Activated T-helper 1 cell treated with anti-CD3 and anti-CD28 coated beads, Interleukin-12 subunit alpha, Interleukin-12 subunit beta, Interleukin-2, Interleukin-4 antibody, amounts not matched to agents 30 ng/mL and 10 ng/mL and 1 ng/mL, durations not matched to agents 14 hours and 24 hours and 36 hours (primary cell): ENCODE measurements around the gene OR10G4. TPM values are rescaled to one million over a fixed set of nuclear protein-coding genes. Genes with fewer than 3 reads are reported as not detected.
"Not testable (repeated sequence)": the region's sequence is repeated elsewhere in the genome, so short reads cannot be mapped to it uniquely, and the experiment has no call there.

Experiments
- DNase-seq: peaks from one replicate; pipeline ENCODE4 v3.0.0; 2021; ENCODE audit warnings: low spot score
- H3K27ac Mint-ChIP-seq: one replicate; pipeline ENCODE4 v1.8.0; 2021; ENCODE audit warnings: mild to moderate bottlenecking, mixed read lengths
- H3K27me3 Mint-ChIP-seq: one replicate; pipeline ENCODE4 v1.8.0; 2022; ENCODE audit warnings: mild to moderate bottlenecking, moderate library complexity, mixed read lengths; ENCODE audit not compliant: insufficient read depth
- H3K36me3 Mint-ChIP-seq: one replicate; pipeline ENCODE4 v1.8.0; 2021; ENCODE audit warnings: low read depth, mixed read lengths
- H3K4me1 Mint-ChIP-seq: one replicate; pipeline ENCODE4 v1.8.0; 2021; ENCODE audit warnings: low read depth, mixed read lengths
- H3K4me3 Mint-ChIP-seq: one replicate; pipeline ENCODE4 v1.8.0; 2021; ENCODE audit warnings: mild to moderate bottlenecking, moderate library complexity, mixed read lengths
- H3K9me3 Mint-ChIP-seq: one replicate; pipeline ENCODE4 v1.8.0; 2021; ENCODE audit warnings: mixed read lengths
- intact Hi-C: fragments of 100-400 bp; cut with micrococcal nuclease; formaldehyde crosslinking; loops from one replicate; pipeline ENCODE4 v1.15.1; 2024
- total RNA-seq: library from RNA; stranded (reverse); gene quantifications from 2 replicates; pipeline ENCODE4 v1.2.3, GENCODE V29; 2022

OR10G4 gene, protein sequence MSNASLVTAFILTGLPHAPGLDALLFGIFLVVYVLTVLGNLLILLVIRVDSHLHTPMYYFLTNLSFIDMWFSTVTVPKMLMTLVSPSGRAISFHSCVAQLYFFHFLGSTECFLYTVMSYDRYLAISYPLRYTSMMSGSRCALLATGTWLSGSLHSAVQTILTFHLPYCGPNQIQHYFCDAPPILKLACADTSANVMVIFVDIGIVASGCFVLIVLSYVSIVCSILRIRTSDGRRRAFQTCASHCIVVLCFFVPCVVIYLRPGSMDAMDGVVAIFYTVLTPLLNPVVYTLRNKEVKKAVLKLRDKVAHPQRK
- total RNA-seq = not detected in 2 replicates

DNA sequence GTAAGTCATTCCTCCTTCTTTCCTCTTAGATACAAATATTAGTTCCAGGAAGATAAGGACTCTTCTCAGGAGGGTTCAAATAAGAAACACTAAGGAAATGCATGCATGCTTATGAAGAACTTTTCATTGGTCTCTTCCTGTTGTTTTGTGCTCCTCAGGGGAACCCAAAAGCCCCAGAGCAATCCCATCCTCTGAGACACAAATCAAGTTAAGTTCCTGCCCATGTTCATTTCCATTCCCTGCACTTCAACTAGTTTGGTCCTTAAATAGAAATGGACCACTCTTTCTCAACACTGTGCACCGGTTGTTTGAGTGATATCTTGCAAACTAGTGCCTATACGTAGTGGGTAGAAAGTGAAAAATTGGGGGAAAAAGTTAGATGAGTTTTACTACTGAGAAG lies at the start of gene OR10G4:
OR10G4 (plus strand) TSS at position 301 of the 400 bp plus-strand sequence. CDS start 2,578 bp downstream, outside the sequence.
- Mint-ChIP-seq H3K27me3 (no peaks in the 10 kb centered on the region), H3K27ac (no peak within 1 kb of the TSS), H3K36me3 (no peaks in the 10 kb centered on the region), H3K4me3 (no peak within 1 kb of the TSS), H3K9me3 (no peaks in the 10 kb centered on the region), H3K4me1 (no peaks in the 10 kb centered on the region)
- intact Hi-C loops = no loop called here
- no peak for DNase-seq

DNA sequence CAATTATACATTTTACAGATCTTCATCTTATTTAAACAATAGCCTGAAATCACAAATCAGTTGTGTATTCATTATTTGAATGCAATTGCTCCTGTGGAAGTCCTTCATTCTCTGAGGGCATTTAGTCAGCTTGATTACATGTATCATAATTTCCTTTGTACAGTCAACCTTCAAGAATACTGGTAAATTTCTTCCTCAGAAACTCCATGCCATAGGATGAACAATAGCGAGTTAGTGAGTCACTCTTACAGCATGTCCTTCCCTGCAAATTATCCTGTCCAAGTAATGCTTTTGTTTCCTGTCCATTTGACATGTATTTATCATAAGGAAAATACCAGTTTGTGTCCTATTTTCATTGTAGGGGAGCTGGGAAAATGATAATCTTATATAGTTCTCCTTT lies 39.0 kb upstream of the OR10G4 start:
- H3K4me1 Mint-ChIP-seq = no peaks in the 10 kb centered on the region
- H3K9me3 Mint-ChIP-seq = no peaks in the 10 kb centered on the region
- H3K36me3 Mint-ChIP-seq = no peaks in the 10 kb centered on the region
- intact Hi-C loops = no loop called here
- no peak overlapping the region for H3K27ac Mint-ChIP-seq
- no peak overlapping the region for H3K4me3 Mint-ChIP-seq
- H3K27me3 Mint-ChIP-seq = peaks cover 5% of the 10 kb centered on the region
- no peak for DNase-seq

DNA sequence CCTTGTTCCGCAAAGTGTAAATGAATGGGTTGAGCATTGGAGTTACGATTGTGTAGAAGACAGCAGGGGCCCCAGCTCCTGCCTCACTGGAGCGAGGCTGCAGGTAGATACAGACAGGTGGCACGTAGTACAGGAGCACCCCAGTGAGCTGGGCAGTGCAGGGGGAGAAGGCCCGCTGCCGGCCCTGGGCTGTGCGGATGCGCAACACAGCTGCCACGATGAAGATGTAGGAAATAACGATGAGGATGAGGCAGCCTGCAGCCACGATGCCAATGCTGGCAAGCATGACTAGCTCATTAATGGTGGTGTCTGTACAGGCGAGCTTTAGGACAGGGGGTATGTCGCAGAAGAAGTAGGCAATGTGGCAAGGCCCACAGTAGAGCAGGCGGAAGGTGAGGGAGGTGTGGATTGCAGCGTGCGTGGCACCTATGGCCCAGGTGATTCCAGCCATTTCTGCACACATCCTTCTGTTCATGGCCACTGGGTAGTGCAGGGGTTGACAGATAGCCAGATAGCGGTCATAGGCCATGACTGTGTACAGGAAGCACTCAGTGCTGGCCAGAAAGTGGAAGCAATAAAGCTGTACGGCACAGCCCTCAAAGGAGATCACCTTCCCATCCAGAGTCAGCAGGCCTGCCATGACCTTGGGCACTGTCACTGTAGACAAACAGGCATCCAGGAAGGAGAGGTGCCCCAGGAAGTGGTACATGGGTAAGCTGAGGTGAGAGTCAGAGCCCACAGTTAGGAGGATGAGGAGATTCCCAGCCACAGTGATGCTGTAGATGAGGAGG lies 35.8 kb upstream of the OR10G4 start:
- Mint-ChIP-seq H3K4me1 (no peaks in the 10 kb centered on the region), H3K4me3 (no peak overlapping the region), H3K27me3 (no peaks in the 10 kb centered on the region), H3K27ac (no peak overlapping the region), H3K9me3 (no peaks in the 10 kb centered on the region), H3K36me3 (no peaks in the 10 kb centered on the region)
- DNase-seq = no peak
- intact Hi-C loops = no loop called here

DNA sequence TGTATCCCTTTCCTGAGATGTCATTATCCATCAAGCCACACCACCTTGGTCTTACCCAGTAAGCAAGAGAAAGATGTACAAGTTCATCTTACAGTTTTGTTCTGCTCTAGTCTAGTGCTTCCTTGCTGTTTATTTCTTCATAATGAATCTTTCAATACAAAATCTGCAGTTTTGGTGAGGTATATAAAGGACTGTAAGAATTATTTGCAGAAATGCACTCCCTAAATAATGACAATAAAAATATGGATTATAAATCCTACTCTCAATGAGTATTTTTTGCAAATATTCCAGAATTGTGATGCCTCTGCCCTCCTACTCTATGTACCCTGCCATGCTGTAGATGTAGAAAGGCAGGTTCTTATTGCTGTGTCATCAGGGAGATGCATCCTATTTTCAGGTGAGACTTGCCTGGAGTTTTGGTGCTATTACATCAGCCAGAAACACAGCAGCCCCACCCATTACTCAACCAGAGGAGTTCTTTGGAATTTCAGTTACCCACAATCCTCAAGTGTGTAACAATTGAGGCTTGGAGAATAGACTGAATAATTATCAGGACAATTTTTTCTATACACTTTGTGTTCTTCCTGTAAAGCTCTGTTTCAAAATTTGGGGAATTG lies 35.0 kb upstream of the OR10G4 start, which contains the start of gene OR10S1:
OR10S1 (minus strand) TSS at position 51 of the 617 bp plus-strand sequence. CDS start 117 bp downstream, outside the sequence.
- no peaks in the 10 kb centered on the region for H3K4me1 Mint-ChIP-seq
- H3K4me3 Mint-ChIP-seq = no peak within 1 kb of the TSS
- no peak for DNase-seq
- H3K36me3 Mint-ChIP-seq = no peaks in the 10 kb centered on the region
- H3K9me3 Mint-ChIP-seq = no peaks in the 10 kb centered on the region
- H3K27ac Mint-ChIP-seq = no peak within 1 kb of the TSS
- intact Hi-C loops = no loop called here
- H3K27me3 Mint-ChIP-seq = no peaks in the 10 kb centered on the region

DNA sequence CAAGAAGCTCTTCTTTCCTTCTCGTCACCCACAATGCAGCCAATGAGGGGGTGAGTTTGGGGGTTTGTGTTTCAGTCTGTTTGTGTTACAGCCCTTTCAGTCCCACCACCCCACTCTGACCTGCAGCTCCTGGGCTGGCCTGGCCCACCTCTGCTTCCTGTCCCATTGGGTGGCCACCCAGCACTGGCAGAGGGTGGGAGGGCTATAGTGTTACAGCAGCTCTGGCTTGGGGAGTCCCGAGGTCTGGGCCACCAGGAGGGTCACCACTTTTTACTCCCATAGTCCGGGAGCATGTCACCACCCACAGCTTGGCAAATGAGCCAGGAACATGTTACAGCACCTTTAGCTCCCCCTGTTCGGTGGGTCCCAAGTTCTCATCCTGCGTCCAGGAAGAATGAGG lies 33.5 kb upstream of the OR10G4 start:
- H3K4me1 Mint-ChIP-seq = no peaks in the 10 kb centered on the region
- no peak overlapping the region for H3K4me3 Mint-ChIP-seq
- H3K27ac Mint-ChIP-seq = no peak overlapping the region
- no peak for DNase-seq
- H3K27me3 Mint-ChIP-seq = no peaks in the 10 kb centered on the region
- intact Hi-C loops = no loop called here
- H3K36me3 Mint-ChIP-seq = no peaks in the 10 kb centered on the region
- H3K9me3 Mint-ChIP-seq = no peaks in the 10 kb centered on the region

DNA sequence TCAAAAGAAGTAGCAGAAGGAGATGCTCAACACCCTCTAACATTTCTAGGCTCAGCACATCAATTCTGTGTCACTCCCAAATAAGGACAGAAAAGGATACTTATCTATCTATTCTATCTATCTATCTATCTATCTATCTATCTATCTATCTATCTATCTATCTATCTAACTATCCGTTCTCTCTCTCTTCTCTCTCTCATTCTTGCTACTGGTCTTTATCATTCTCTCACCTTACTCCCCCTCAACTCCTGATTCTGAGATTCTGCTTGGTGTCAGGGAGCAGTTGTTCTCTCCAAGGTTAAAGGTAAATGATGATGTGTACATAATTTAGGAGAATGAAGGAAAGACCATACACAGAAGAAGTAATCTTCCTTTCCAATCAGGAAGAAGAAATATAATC lies 17.7 kb upstream of the OR10G4 start, which contains the start of gene OR10G6:
OR10G6 (minus strand) TSS at position 43 of the 400 bp plus-strand sequence; CDS start at position 43, 0 bp downstream.
- Mint-ChIP-seq H3K36me3 (no peaks in the 10 kb centered on the region), H3K4me3 (no peak within 1 kb of the TSS), H3K27me3 (no peaks in the 10 kb centered on the region), H3K4me1 (no peaks in the 10 kb centered on the region), H3K27ac (no peak within 1 kb of the TSS), H3K9me3 (no peaks in the 10 kb centered on the region)
- no peak for DNase-seq
- intact Hi-C loops = no loop called here

DNA sequence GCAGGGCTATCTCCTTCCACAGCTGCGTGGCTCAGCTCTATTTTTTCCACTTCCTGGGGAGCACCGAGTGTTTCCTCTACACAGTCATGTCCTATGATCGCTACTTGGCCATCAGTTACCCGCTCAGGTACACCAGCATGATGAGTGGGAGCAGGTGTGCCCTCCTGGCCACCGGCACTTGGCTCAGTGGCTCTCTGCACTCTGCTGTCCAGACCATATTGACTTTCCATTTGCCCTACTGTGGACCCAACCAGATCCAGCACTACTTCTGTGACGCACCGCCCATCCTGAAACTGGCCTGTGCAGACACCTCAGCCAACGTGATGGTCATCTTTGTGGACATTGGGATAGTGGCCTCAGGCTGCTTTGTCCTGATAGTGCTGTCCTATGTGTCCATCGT lies 3.0 kb downstream of the OR10G4 start:
- H3K27me3 Mint-ChIP-seq, H3K4me3 Mint-ChIP-seq, H3K9me3 Mint-ChIP-seq, H3K4me1 Mint-ChIP-seq, DNase-seq, H3K36me3 Mint-ChIP-seq, intact Hi-C loops, H3K27ac Mint-ChIP-seq: not testable (repeated sequence)

DNA sequence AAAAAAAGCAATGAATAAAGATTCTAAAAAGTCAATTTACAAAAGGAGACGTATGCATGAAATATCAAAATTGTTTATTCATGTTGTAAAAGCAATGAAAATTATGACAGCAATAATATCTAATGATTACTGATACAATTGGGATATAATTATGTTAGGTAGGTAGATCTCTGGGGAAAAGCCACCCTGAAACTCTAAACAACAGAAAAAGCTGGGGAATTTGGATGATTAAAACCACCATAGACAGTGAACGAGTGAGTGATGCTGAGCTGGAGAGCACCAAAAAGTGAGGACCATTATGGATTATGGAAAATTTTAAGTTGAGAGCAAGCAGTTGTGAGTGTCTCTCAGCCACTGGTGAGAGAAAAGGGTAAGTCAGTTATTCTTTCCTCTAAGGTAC lies 13.7 kb downstream of the OR10G4 start, which contains the start of gene OR10G8:
OR10G8 (plus strand) TSS at position 301 of the 400 bp plus-strand sequence. CDS start 2,825 bp downstream, outside the sequence.
- Mint-ChIP-seq H3K27ac (no peak within 1 kb of the TSS), H3K36me3 (no peaks in the 10 kb centered on the region), H3K4me3 (no peak within 1 kb of the TSS), H3K27me3 (no peaks in the 10 kb centered on the region), H3K9me3 (no peaks in the 10 kb centered on the region), H3K4me1 (no peaks in the 10 kb centered on the region)
- intact Hi-C loops = no loop called here
- no peak for DNase-seq

DNA sequence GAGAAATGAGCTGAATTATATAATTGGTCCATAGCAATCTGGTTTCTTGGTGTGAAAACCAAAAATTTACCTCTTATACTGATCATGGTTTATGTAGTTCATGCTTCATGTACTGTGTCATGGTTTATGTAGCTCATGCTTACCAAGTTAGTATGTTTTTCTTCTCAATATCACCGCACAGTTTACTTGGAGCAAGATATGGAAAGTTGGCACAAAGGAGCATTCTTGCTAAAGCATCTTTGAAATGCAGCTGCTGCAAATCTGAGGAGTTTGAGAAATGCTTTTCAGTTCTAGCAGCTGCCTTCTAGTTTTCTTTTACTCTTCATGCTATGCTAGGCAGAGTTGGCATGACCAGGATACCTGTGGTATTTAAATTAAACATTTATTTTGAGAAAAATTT lies 23.9 kb downstream of the OR10G4 start:
- intact Hi-C loops = no loop called here
- Mint-ChIP-seq H3K4me1 (no peaks in the 10 kb centered on the region), H3K27me3 (peaks cover 2% of the 10 kb centered on the region), H3K36me3 (no peaks in the 10 kb centered on the region), H3K4me3 (no peak overlapping the region), H3K27ac (no peak overlapping the region), H3K9me3 (no peaks in the 10 kb centered on the region)
- DNase-seq = no peak

DNA sequence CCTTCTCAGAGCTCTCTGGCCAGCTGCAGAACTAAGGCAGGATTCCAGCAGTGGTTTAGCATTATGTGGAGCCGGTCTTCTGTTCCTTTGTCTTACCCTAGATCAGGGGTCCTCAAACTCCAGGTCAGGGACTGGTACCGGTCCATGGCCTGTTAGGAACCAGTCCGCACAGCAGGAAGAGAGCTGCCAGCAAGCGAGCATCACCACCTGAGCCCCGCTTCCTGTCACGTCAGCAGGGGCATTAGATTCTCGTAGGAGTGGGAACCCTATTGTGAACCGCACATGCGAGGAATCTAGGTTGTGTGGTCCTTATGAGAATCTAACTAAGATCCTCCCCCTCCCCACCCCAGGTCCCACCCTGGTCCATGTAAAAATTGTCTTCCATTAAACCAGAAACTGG lies 26.8 kb downstream of the OR10G4 start:
- intact Hi-C loops = no loop called here
- no peak for DNase-seq
- H3K27me3 Mint-ChIP-seq = peaks cover 2% of the 10 kb centered on the region
- H3K9me3 Mint-ChIP-seq = no peaks in the 10 kb centered on the region
- no peak overlapping the region for H3K27ac Mint-ChIP-seq
- no peak overlapping the region for H3K4me3 Mint-ChIP-seq
- no peaks in the 10 kb centered on the region for H3K36me3 Mint-ChIP-seq
- no peaks in the 10 kb centered on the region for H3K4me1 Mint-ChIP-seq

DNA sequence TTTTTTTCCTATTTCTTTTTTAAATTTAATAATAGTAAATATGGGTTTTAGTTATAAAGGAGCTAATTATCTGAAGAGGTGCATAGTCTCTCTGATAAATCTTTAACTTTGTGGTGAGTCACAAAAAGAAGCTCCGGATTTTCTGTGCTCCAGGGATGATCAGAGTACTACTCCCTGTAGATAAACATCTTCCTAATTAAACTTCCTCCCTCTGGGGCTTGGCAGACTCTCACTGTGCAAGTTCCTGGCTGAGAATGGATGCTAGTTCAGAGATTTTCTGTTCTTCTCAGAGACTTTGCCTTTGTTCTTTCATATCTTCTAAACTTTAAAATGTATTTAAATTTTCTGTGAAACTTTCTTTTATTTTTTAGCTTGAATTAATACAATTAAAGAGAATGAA lies 28.5 kb downstream of the OR10G4 start, which contains the start of gene OR10G7:
OR10G7 (minus strand) TSS at position 72 of the 400 bp plus-strand sequence. CDS start 2,324 bp downstream, outside the sequence.
- Mint-ChIP-seq H3K27me3 (no peaks in the 10 kb centered on the region), H3K27ac (no peak within 1 kb of the TSS), H3K4me3 (no peak within 1 kb of the TSS), H3K36me3 (no peaks in the 10 kb centered on the region), H3K4me1 (no peaks in the 10 kb centered on the region), H3K9me3 (no peaks in the 10 kb centered on the region)
- intact Hi-C loops = no loop called here
- DNase-seq = no peak

DNA sequence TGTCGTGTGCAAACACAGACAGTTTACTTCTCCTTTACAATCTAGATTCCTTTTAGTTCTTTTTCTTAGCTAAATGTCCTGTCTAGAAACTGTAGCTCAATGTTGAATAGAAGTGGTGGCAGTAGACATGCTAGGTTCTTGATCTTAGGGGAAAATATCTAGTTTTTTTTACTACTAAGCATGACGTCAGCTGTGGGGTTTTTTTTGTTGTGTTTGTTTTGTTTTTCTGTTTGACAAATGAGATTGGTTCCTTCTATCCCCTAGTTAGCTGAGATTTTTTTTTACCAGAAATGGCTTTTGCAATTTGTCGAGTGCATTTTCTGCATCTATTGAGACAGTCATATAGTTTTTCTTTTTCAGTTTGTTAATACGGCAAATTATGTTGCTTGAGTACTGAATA lies 30.6 kb downstream of the OR10G4 start:
- intact Hi-C loops = no loop called here
- DNase-seq = no peak
- no peak overlapping the region for H3K27ac Mint-ChIP-seq
- no peaks in the 10 kb centered on the region for H3K36me3 Mint-ChIP-seq
- H3K9me3 Mint-ChIP-seq = no peaks in the 10 kb centered on the region
- H3K27me3 Mint-ChIP-seq = no peaks in the 10 kb centered on the region
- no peaks in the 10 kb centered on the region for H3K4me1 Mint-ChIP-seq
- no peak overlapping the region for H3K4me3 Mint-ChIP-seq

DNA sequence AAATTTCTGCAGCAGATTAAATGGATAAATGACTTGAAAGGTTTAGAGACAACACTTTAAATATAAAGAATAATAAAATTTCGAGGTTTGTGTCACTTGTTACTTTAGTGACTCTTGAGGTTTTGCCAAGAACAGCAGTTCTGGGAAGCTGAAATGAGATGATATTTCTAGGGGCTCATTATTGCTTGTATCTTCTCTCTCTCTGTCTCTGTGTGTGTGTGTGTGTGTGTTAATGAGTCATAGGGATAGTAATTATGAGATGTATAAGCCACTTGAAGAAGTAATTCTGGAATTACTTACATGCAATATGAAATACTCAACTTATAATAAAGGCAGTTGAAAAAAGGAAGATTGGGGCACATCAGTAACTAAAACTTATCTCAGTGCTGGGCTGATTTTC lies 38.0 kb downstream of the OR10G4 start:
- Mint-ChIP-seq H3K36me3 (no peaks in the 10 kb centered on the region), H3K4me1 (no peaks in the 10 kb centered on the region), H3K27me3 (no peaks in the 10 kb centered on the region), H3K4me3 (no peak overlapping the region), H3K27ac (no peak overlapping the region), H3K9me3 (no peaks in the 10 kb centered on the region)
- DNase-seq = no peak
- intact Hi-C loops = no loop called here
